ENCODE measurements around the gene LIPG.
"Not testable (repeated sequence)": the region's sequence is repeated elsewhere in the genome, so short reads cannot be mapped to it uniquely, and the experiment has no call there.

Gene LIPG

DNA sequence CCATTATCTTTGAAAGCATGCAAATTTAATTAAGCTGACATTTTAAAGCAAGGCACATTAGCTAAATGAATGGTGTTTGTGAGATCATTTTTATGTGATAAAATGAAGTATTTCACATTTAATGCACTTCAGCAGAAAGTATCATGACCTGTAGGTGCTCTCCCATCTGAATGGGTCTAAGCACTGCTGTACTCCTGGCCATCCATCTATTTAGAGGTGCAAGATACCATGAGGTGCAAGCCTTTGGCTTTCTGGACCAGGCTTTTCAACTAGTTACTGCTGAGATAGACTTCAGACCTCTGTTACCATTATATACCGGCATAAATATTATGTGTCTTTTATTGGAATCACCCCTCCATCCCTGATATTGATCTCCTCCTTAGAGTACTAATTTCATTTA, 15.6 kb upstream of the LIPG start:
- no peak for TF ChIP-seq POLR2AphosphoS5 (IDR thresholded peaks at IDR 0.05; ENCODE audit: low read depth, low read length)
- no peak for TF ChIP-seq TAF1 (IDR thresholded peaks at IDR 0.05; ENCODE audit: low read depth, low read length)
- TF ChIP-seq POU2F2 (IDR thresholded peaks at IDR 0.05; ENCODE audit: low read depth, low read length), result no peak
- TF ChIP-seq SPI1 (IDR thresholded peaks at IDR 0.05; ENCODE audit: low read depth, low read length), result no peak
- no peak for TF ChIP-seq PAX5 (IDR thresholded peaks at IDR 0.05; ENCODE audit: insufficient read depth, low read length, severe bottlenecking)
- TF ChIP-seq POLR2A (IDR thresholded peaks at IDR 0.05; ENCODE audit: low read depth, low read length), result no peak
- FAIRE-seq, result no peak
- DNase-seq (ENCODE audit: insufficient read length, low spot score), result no peak

DNA sequence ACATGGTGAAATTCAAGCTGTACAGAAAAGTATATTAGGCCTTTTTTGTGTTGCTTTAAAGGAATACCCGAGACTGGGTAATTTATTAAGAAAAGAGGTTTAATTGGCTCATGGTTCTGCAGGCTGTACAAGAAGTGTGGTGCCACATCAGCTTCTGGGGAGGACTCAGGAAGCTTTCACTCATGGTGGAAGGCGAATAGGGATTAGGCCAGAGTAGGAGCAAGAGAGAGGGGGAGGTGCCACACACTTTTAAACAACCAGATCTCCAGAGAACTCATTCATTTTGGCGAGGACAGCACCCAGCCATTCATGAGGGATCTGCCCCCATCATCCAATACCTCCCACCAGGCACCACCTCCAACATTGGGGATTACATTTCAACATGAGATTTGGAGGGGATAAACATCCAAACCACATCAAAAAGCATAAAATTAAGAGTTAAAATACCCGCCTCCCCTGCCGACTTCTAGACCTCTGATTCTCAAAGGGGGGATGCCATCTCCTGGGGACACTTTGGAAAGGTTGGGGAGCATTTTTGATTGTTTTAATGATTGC, 15.1 kb upstream of the LIPG start:
- TF ChIP-seq PAX5 (IDR thresholded peaks at IDR 0.05; ENCODE audit: insufficient read depth, low read length, severe bottlenecking) (no peak), SPI1 (IDR thresholded peaks at IDR 0.05; ENCODE audit: low read depth, low read length) (no peak), POU2F2 (IDR thresholded peaks at IDR 0.05; ENCODE audit: low read depth, low read length) (no peak), TAF1 (IDR thresholded peaks at IDR 0.05; ENCODE audit: low read depth, low read length) (no peak), POLR2A (IDR thresholded peaks at IDR 0.05; ENCODE audit: low read depth, low read length) (no peak), POLR2AphosphoS5 (IDR thresholded peaks at IDR 0.05; ENCODE audit: low read depth, low read length) (no peak)
- DNase-seq (ENCODE audit: insufficient read length, low spot score) (no peak), FAIRE-seq (no peak)

DNA sequence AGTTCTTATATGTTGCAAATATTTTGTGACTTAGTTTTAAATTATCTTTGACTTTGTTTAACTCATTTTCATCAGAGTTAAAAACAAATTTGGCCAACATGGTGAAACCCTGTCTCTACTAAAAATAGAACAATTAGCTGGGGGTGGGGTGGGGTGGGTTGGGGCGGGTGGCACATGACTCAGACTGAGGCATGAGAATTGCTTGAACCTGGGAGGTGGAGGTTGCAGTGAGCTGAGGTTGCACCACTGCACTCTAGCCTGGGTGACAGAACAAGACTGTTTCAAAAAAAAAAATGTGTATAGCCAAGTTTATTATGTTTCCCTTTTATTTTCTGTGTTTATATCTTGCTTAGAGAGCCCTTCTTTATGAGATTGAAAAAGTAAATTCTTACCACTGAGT, 14.2 kb upstream of the LIPG start:
- TF ChIP-seq SPI1 (IDR thresholded peaks at IDR 0.05; ENCODE audit: low read depth, low read length), result no peak
- DNase-seq (ENCODE audit: insufficient read length, low spot score), result no peak
- no peak for FAIRE-seq

DNA sequence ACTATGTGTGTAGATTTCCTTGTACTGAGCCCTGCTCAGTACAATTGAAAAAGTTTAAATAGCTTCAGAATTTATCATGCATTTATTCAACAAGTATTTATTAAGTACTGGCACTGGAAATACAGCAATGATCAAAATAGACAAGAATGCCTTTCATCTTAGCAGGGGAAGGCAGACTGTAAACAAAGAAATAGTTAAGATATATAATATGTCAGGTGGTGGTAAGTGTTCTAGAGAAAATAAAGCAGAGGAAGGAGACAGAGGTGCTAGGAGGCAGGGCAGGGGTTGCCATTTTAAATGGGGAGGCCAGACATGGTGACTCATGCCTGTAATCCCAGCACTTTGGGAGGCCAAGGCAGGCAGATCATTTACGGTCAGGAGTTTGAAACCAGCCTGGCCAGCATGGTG, 13.6 kb upstream of the LIPG start:
- DNase-seq (ENCODE audit: insufficient read length, low spot score) (no peak), FAIRE-seq (no peak)

DNA sequence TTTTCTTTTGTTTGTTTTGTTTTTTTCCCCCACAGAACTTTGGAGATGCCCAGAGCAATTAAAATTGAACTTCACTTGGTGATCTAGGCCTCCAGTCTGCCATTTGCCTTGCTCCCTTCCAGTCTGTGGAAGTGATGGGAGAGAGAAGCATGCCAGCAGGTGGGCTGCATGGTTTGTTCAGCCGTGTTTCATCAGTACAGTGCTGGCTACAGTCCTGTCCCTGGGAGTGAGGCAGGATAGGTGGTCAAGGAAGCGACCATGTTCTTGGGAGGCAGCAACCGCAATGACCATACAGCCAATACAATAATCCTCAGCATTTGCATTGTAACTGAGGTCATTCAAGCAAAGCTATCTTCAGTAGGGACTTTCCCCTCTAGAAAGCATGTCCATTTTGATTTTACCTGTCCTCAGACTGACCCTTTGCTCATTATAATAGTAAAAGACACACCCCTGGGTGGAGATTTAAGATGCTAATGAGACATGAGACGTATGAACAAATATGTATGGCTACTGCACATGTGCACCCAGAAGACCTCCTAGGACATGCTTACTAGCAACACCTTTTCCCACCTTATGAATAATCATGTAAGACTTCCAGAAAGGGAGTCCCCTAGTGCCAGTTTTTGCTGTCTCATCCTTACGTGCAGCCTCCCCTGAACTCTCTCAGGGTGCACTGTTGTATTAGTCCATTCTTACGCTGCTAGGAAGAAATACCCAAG, 11.1 kb upstream of the LIPG start:
- TF ChIP-seq POLR2AphosphoS5 (IDR thresholded peaks at IDR 0.05; ENCODE audit: low read depth, low read length), result no peak
- no peak for TF ChIP-seq TAF1 (IDR thresholded peaks at IDR 0.05; ENCODE audit: low read depth, low read length)
- no peak for TF ChIP-seq SPI1 (IDR thresholded peaks at IDR 0.05; ENCODE audit: low read depth, low read length)
- TF ChIP-seq POU2F2 (IDR thresholded peaks at IDR 0.05; ENCODE audit: low read depth, low read length), result no peak
- no peak for TF ChIP-seq POLR2A (IDR thresholded peaks at IDR 0.05; ENCODE audit: low read depth, low read length)
- no peak for TF ChIP-seq PAX5 (IDR thresholded peaks at IDR 0.05; ENCODE audit: insufficient read depth, low read length, severe bottlenecking)
- no peak for DNase-seq (ENCODE audit: insufficient read length, low spot score)
- no peak for FAIRE-seq

More for the DNA sequence above, 13.6 kb upstream of the LIPG start:
- TF ChIP-seq SPI1 (IDR thresholded peaks at IDR 0.05; ENCODE audit: low read depth, low read length) (no peak), POU2F2 (IDR thresholded peaks at IDR 0.05; ENCODE audit: low read depth, low read length) (no peak), PAX5 (IDR thresholded peaks at IDR 0.05; ENCODE audit: insufficient read depth, low read length, severe bottlenecking) (no peak), POLR2AphosphoS5 (IDR thresholded peaks at IDR 0.05; ENCODE audit: low read depth, low read length) (no peak), POLR2A (IDR thresholded peaks at IDR 0.05; ENCODE audit: low read depth, low read length) (no peak), TAF1 (IDR thresholded peaks at IDR 0.05; ENCODE audit: low read depth, low read length) (no peak)

DNA sequence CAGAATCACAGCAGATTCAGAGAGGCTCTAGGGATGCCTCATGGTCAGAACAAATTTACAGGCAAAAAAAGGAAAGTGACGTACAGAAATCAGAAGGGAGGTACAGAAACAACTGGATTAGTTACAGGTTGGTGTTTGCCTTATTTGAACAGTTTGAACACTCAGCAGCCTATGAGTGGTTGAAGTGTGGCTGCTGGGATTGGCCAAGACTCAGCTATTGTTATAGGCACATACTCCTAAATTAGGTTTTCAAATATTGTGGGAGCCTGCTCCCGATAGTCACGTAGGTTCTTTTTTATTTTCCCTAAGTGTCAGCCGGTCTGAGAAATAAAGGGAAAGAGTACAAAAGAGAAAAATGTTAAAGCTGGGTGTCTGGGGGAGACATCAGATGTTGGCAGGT, 8.9 kb upstream of the LIPG start:
- FAIRE-seq (no peak), DNase-seq (ENCODE audit: insufficient read length, low spot score) (no peak)
- TF ChIP-seq POLR2AphosphoS5 (IDR thresholded peaks at IDR 0.05; ENCODE audit: low read depth, low read length), result no peak
- no peak for TF ChIP-seq POLR2A (IDR thresholded peaks at IDR 0.05; ENCODE audit: low read depth, low read length)
- no peak for TF ChIP-seq POU2F2 (IDR thresholded peaks at IDR 0.05; ENCODE audit: low read depth, low read length)
- no peak for TF ChIP-seq SPI1 (IDR thresholded peaks at IDR 0.05; ENCODE audit: low read depth, low read length)
- TF ChIP-seq TAF1 (IDR thresholded peaks at IDR 0.05; ENCODE audit: low read depth, low read length), result no peak
- no peak for TF ChIP-seq PAX5 (IDR thresholded peaks at IDR 0.05; ENCODE audit: insufficient read depth, low read length, severe bottlenecking)

DNA sequence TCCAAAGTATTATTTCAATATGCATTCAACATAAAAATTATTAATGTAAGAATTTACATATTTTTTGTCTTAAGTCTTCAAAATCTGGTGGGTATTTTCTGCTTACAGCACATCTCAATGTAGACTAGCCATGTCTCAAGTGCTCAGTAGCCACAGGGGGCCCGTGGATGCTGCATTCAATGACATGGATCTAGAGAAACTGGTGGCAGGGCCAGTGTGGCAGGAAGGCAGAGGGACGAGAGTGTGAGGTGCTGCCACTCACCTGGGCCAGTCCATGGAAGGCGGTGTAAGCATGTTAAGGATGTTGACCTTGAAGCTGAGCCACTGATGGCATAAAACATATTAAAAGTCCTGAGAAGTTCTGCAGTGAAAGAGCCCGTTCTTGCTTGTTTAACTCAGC, 6.2 kb upstream of the LIPG start:
- FAIRE-seq (no peak), DNase-seq (ENCODE audit: insufficient read length, low spot score) (no peak)
- no peak for TF ChIP-seq TAF1 (IDR thresholded peaks at IDR 0.05; ENCODE audit: low read depth, low read length)
- no peak for TF ChIP-seq SPI1 (IDR thresholded peaks at IDR 0.05; ENCODE audit: low read depth, low read length)
- no peak for TF ChIP-seq POLR2A (IDR thresholded peaks at IDR 0.05; ENCODE audit: low read depth, low read length)
- TF ChIP-seq POU2F2 (IDR thresholded peaks at IDR 0.05; ENCODE audit: low read depth, low read length), result no peak
- TF ChIP-seq PAX5 (IDR thresholded peaks at IDR 0.05; ENCODE audit: insufficient read depth, low read length, severe bottlenecking), result no peak
- TF ChIP-seq POLR2AphosphoS5 (IDR thresholded peaks at IDR 0.05; ENCODE audit: low read depth, low read length), result no peak

DNA sequence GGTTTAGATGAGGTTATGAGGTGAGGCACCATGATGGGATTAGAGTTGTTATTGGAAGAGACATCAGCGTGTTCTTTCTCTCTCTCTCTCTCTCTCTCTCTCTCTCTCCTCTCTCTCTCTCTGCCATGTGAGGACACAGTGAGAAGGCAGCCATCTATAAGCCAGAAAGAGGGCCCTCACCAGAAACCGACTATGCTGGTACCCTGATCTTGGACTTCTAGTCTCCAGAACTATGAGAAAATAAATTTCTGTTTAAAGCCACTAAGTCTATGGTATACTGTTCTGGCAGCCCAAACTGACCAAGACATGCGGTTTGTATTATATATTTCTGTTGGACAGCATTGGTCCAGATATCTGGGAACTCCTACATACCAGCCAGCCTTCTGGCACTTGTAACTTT, 3.5 kb upstream of the LIPG start:
- FAIRE-seq (no peak), DNase-seq (ENCODE audit: insufficient read length, low spot score) (no peak)
- TF ChIP-seq PAX5 (IDR thresholded peaks at IDR 0.05; ENCODE audit: insufficient read depth, low read length, severe bottlenecking), result no peak
- no peak for TF ChIP-seq POU2F2 (IDR thresholded peaks at IDR 0.05; ENCODE audit: low read depth, low read length)
- no peak for TF ChIP-seq SPI1 (IDR thresholded peaks at IDR 0.05; ENCODE audit: low read depth, low read length)
- TF ChIP-seq POLR2A (IDR thresholded peaks at IDR 0.05; ENCODE audit: low read depth, low read length), result no peak
- no peak for TF ChIP-seq POLR2AphosphoS5 (IDR thresholded peaks at IDR 0.05; ENCODE audit: low read depth, low read length)
- TF ChIP-seq TAF1 (IDR thresholded peaks at IDR 0.05; ENCODE audit: low read depth, low read length), result no peak

DNA sequence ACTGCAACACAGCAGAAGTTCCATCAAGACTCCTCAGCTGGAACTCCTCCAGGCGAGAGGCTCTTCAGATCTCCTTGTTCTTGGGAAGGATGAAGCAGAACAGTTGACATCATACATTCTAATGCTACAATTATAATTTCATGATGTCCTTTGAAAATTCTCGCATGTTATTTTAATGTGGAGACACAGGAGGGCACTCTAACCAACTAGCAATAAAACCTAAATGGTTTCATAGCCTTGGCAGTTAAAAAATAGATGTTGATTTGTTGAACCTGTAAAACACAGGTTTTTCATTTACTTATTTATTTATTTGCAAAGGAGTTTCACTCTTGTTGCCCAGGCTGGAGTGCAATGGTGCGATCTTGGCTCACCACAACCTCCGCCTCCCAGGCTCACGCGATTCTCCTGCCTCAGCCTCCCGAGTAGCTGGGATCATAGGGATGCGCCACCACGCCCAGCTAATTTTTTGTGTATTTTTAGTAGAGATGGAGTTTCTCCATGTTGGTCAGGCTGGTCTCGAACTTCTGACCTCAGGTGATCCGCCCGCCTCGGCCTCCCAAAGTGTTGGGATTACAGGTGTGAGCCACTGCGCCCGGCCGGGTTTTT, 2.4 kb upstream of the LIPG start:
- DNase-seq (ENCODE audit: insufficient read length, low spot score), result not testable (repeated sequence)

DNA sequence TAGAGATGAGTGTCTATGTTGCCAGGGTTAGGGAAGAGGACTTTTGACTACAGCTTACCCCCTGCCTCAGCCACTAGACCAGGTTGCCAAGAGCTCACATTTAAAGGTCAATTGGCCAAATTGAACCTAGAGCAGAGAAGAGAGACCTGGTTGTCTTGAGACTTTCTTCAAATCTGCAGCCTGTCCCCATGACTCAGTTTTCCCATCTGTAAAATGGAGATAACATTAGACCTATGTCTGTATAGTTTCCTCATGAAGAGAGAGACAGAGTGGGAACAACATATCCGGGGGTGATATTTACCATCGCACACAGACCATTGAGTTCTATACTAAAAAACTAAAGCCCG, 1.6 kb upstream of the LIPG start:
- TF ChIP-seq PAX5 (IDR thresholded peaks at IDR 0.05; ENCODE audit: insufficient read depth, low read length, severe bottlenecking) (no peak), POLR2AphosphoS5 (IDR thresholded peaks at IDR 0.05; ENCODE audit: low read depth, low read length) (no peak), TAF1 (IDR thresholded peaks at IDR 0.05; ENCODE audit: low read depth, low read length) (no peak)
- FAIRE-seq, result no peak

More for the DNA sequence above, 2.4 kb upstream of the LIPG start:
- FAIRE-seq, result not testable (repeated sequence)

More for the DNA sequence above, 1.6 kb upstream of the LIPG start:
- no peak for DNase-seq (ENCODE audit: insufficient read length, low spot score)

Measured in GM12891 (cell line).